CD4-positive, alpha-beta T cell treated with Interleukin-1 beta for 1 hour (primary cell): Measurements from ENCODE around the gene BCL6.

Experiments used
- DNase-seq, 2 donors: peaks; one replicate each; pipeline ENCODE4 v3.0.0-alpha.2; 2020 to 2022

The BCL6 gene

DNA sequence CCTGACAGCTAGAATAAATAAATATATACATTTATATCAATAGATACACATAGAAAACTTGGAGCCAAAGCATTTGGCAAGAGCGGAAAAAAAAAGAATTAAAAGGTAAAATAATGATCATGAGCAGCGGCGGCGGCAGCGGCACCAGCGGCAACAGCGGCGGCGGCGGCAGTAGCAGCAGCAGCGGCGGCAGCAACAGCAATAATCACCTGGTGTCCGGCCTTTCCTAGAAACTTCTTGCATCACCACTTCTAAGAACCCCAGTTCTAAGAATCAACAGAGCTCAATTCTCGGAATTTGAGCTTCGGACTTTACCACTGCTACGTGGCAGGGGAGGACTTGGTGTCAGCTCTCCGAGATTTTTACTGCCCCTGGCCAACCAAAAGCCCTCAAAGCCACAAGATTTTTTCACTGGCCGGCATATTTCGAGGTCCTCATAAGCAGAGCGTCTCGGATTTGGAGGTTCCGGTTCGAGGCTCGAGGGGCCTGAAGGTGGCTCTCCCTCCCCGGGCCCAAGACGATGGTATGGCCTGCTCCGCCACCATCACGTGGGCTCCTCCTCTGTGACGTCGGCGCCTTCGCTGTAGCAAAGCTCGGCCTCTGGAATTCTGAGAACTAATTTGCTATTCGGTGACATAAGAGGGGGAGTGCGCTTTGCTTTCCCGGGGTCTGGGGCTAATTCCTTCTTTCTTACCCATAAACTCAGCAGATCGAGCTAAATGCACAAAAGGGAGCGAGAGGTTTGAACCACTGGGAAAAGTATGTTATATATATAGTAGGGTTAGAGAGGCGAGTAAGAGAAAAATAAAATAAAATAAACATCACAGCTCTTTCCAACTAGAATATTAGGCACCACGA lies at the start of gene BCL6:
TSS of gene BCL6 (minus strand) at position 268 of the 858 bp plus-strand sequence. CDS start 11,775 bp downstream, outside the sequence.
- DNase-seq: peak; percentile 91 to 97

DNA sequence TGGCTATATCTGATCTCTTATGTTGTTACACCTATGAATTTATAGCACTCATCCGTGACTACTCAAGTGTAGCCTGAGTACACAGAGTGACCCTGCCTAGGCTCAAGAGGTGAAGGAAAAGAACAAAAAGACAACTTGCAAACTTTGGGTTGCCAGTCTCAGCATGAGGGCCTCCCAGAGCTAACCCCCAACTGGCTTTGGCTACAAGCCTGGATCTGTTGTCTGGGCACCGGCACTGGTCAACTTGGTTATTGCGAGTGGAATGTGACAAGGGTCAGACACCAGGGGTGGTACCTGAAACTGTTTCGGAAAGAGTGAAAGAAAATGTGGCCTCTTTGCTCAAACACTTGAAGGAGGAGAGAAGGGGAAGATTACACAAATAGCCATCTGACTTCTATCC lies 49.5 kb upstream of the BCL6 start:
- DNase-seq: no peak

DNA sequence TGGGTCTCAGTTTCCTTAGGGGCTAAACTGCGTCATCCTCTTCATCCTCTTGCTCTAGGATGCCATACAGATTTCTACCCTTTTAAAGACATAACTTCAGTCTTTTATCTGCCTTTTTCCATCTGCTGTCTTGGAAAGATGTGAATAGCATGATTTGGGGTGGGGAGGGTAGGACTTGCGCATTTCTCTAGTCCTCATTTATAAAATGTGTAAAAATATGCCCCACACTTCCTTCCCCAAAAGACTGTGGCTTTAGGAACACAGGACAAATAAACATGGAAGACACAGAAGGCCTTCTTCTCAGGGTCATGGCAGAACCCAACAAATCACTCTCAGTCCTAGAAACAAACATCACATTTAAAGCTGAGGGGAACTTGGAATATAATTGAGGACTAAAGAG lies 48.4 kb upstream of the BCL6 start:
- DNase-seq: no peak

GRCh38 chr3:187792521-187792920 lies 47.3 kb upstream of the BCL6 start:
- no peak for DNase-seq

GRCh38 chr3:187789872-187790271 lies 44.6 kb upstream of the BCL6 start:
- no peak for DNase-seq

- no peak for DNase-seq
These were observed 44.0 kb upstream of the BCL6 start for GRCh38 chr3:187788984-187789857.

GRCh38 chr3:187783098-187783497 lies 37.8 kb upstream of the BCL6 start:
- no peak for DNase-seq

DNA sequence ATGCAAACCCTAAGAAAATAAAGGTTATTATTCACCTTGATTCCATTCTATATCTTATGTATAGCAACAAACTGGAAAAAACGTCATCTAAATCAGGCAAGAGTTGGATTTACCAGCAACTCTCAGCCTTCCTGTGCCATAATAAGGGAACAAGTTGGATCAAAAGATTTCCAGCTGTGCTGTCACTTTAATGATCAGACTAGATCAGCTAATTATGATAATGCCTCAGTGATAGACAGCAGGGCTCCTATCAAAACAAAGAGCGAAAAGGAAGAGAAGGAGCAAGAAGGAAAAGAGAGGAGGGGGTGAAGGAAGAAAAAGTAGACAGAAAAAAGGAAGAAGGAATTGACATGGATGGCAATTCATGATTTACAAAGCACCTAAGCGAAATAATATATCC lies 36.7 kb upstream of the BCL6 start:
- DNase-seq: no peak

DNA sequence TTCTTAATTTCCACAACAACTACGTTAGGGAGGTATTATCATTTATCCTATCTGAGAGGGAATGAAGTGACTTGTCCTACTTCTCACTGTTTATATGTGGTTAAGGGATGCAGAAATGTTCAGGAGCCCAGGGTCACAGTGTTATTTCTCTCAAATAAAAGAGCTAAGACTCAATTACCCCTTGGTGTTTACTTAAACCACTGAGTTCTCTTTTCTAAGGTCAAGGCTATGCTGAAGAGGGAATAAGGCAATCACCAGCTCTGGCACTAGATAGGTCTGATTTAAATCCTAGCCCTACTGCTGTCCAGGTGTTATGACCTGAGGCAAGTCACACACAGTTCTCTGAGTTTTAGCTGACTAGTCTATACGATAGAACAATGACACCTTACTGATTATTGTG lies 35.7 kb upstream of the BCL6 start:
- no peak for DNase-seq

DNA sequence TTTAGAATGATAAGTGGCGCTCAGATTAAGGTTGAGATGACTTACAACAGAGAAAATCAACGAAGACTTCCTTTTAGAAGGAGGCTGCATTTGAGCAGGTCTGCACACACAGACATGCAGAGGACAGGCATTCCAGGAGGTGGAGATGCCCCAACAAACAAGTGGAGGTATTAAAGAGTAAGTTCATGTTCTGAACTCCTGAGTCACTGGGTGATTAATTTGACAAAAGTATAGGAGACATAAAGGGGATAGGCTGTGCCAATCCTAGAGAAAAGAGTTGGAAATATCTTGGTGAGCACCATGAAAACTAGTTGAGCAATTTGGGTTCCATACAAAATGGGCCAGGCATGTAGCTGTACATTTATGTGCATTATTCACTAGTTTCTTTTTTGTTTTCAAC lies 33.5 kb upstream of the BCL6 start:
- DNase-seq: no peak

DNA sequence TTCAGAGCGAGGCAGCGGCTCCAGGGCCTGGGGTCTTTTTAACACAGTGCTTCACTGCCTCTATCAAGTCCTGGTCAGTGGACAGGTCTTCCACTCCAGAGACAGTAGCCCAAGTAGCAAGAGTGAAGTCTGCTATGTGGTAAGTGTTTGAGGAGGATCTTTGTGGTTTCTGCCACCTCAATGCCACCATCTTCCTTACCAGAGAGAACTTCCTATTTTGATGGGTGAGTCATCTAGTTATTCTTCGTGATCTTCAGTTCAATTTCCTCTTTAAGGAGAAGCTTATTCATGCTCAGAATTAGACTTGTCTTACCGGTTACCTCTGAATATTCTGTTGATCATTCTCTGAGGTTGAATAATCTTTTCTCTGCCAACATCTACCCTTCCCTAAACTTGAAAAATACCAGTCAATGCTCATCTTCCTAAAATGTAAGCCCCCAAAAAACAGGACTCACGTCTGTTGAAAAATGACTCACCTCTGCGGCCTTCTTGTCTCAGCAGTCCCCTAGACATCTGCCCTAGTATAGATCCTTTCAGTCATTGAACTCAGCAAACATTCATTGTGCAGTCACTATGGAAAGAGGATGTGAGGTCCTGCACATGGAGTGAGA lies 32.2 kb upstream of the BCL6 start:
- peak; percentile 56 to 58 for DNase-seq

DNA sequence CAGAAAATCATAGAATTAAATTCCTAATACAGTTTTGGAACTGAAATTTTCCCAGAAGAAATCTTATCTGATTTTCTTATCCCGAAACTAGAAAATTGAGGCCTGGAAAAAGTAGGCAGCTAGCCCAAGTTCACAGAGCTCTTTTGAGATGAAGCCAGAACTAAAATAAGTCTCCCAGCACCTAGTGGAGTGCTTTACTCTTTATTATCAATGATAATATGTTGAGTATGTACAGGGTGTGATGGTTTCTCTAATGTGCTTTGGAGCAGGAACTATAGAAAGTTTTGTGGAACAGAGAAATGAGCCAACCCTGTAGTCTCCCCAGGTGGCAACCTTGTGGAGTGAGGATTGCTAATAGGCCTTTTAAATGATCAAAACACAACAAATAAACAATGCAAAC lies 30.3 kb upstream of the BCL6 start:
- DNase-seq: no peak

- DNase-seq: peak; percentile 3 to 58
These were observed 29.0 kb upstream of the BCL6 start for GRCh38 chr3:187774185-187774789.

- DNase-seq: peak in 1 of 2 donors; percentile 25
These were observed 28.2 kb upstream of the BCL6 start for GRCh38 chr3:187773233-187774184.

DNA sequence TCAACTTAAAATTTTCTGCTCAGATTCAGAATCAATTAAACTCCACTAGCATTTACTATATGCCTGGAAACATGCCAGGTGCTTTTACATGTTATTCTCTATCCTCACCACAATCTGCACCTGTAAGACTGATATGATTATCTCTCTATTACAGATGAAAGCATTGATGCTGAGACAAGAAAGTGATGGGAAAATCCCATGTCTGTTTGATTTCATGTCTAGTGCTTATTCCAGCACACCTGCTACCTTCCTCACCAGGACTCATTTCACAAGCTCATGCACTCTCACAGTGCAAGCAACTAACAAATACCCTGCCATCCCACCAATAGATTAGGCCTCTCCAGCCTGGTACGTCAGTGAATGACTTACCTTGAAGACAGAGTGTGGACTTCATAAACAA lies 25.0 kb upstream of the BCL6 start:
- DNase-seq: peak in 1 of 2 donors; percentile 60

DNA sequence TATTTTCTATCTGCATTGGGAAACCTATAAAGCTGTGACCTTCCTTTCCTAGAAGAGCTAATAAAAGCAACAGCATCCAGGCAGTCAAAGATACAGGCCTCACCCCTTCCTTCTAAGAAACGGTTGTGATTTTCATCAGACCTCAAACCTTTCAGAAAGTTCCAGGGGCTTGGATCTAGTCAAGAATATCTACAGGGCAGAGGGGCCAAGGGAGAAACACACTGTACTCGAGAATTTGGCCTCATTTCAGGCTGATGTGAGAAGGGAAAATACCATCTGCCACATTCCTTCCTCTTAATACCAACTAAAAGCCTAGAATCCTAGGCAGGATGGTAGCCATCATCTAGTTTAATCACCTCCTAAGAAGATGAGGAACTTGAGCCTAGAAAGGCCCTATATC lies 24.5 kb upstream of the BCL6 start:
- no peak for DNase-seq

GRCh38 chr3:187767266-187768012 lies 22.2 kb upstream of the BCL6 start:
- DNase-seq: no peak

GRCh38 chr3:187765342-187765741 lies 20.1 kb upstream of the BCL6 start:
- DNase-seq: no peak

GRCh38 chr3:187763850-187764648 lies 18.8 kb upstream of the BCL6 start:
- no peak for DNase-seq

- DNase-seq: no peak
These were observed 17.5 kb upstream of the BCL6 start for GRCh38 chr3:187762792-187763191.
